Esophagus muscularis mucosa (tissue), 4 donors: ENCODE measurements around the gene GMDS. TPM values are rescaled to one million over a fixed set of nuclear protein-coding genes. Genes with fewer than 3 reads are reported as not detected.

Source experiments
- DNase-seq: peaks from one replicate; pipeline ENCODE4 v3.0.0-alpha.2; 2017; ENCODE audit errors: extremely low spot score
- H3K27ac ChIP-seq, 4 donors: fragments of 200-600 bp; sonication (generic); replicated peaks in 1 of 4; 1 replicate in 3 of 4; 2 replicates in 1 of 4; pipeline ENCODE4 v1.5.1; 2016 to 2019; ENCODE audit warnings: mild to moderate bottlenecking in 1 of 4
- H3K27me3 ChIP-seq, 4 donors: fragments of 200-600 bp; sonication (generic); one replicate each; pipeline versions ENCODE4 v1.5.1 to v1.6.0; 2016 to 2019
- H3K36me3 ChIP-seq, 4 donors: fragments of 200-600 bp; sonication (generic); one replicate each; pipeline ENCODE4 v1.5.1; 2016 to 2019
- H3K4me1 ChIP-seq, 4 donors: fragments of 200-600 bp; sonication (generic); one replicate each; pipeline ENCODE4 v1.5.1; 2016 to 2019
- H3K4me3 ChIP-seq, 4 donors: fragments of 200-600 bp; sonication (generic); 1 replicate in 2 of 4; 2 replicates in 2 of 4; pipeline ENCODE4 v1.5.1; 2016 to 2019; ENCODE audit warnings: mild to moderate bottlenecking in 4 of 4, moderate library complexity in 1 of 4
- H3K9me3 ChIP-seq, 4 donors: fragments of 200-600 bp; sonication (generic); 1 replicate in 3 of 4; 2 replicates in 1 of 4; pipeline ENCODE4 v1.5.1; 2016 to 2019
- CTCF ChIP-seq, 3 experiments: fragments of 200-600 bp in 2 of 3; fragments of 450-650 bp in 1 of 3; sonication (generic) in 2 of 3; IDR thresholded peaks; one replicate each; pipeline ENCODE4 v1.5.1; 2017 to 2019; ENCODE audit warnings: antibody characterized with exemption in 3 of 3, mild to moderate bottlenecking in 2 of 3, moderate library complexity in 1 of 3
- EP300 ChIP-seq: sonication (generic); formaldehyde crosslinking; IDR thresholded peaks from one replicate; pipeline ENCODE4 v1.6.1; 2017; ENCODE audit warnings: antibody characterized with exemption
- POLR2A ChIP-seq: fragments of 450-650 bp; IDR thresholded peaks from one replicate; pipeline ENCODE4 v1.6.1; 2017; ENCODE audit warnings: antibody characterized with exemption, moderate library complexity, mild to moderate bottlenecking, low read depth
- POLR2AphosphoS5 ChIP-seq, 2 donors: sonication (generic); formaldehyde crosslinking; IDR thresholded peaks; one replicate each; pipeline ENCODE4 v1.6.1; 2017; ENCODE audit warnings: antibody characterized with exemption in 2 of 2
- WGBS: methylation state at CpG from one replicate; pipeline ENCODE4 v1.1.5; 2018; 5-methylcytosine and 5-hydroxymethylcytosine counted together
- intact Hi-C: fragments of 100-400 bp; cut with DNase I; formaldehyde crosslinking; loops from one replicate; pipeline ENCODE4 v1.15.1; 2023
- total RNA-seq, 4 donors: library from RNA; depleted of rRNA; stranded (reverse); fragments of >200 nt; gene quantifications; one replicate each; pipeline versions ENCODE4 v1.1.0 to v1.2.1, GENCODE V29; 2016

The GMDS gene
- total RNA-seq, 4 donors from 2014 or later = 3.6 to 14.1 (median 6.0) TPM

GRCh38 chr6:2254747-2255146, 9.3 kb upstream of the GMDS start:
- 100% methylated on average over 1 of the region's 3 CpGs for WGBS

GRCh38 chr6:2249126-2249525, 3.7 kb upstream of the GMDS start:
- peaks cover 14 to 22% (median 20%) of the 10 kb centered on the region in 4 donors for H3K4me1 ChIP-seq
- 96% methylated on average over 7 of the region's 7 CpGs for WGBS
- H3K27ac ChIP-seq = no peak overlapping the region
- TF ChIP-seq POLR2AphosphoS5 (IDR thresholded peaks at IDR 0.05) (no peak), CTCF (IDR thresholded peaks at IDR 0.05) (no peak), POLR2A (no peak), EP300 (no peak)
- H3K36me3 ChIP-seq = peaks cover 0 to 45% (median 25%) of the 10 kb centered on the region in 4 donors
- no peaks in the 10 kb centered on the region for H3K9me3 ChIP-seq
- H3K4me3 ChIP-seq = no peak overlapping the region
- no peaks in the 10 kb centered on the region for H3K27me3 ChIP-seq
- intact Hi-C loops = loop anchor here (5.0 kb wide), 1 partner anchor 647 kb away; no protein-coding TSS in a partner anchor
- DNase-seq = peak; percentile 53

More at GRCh38 chr6:2254747-2255146, 9.3 kb upstream of the GMDS start:
- Histone ChIP-seq H3K4me3 (no peak overlapping the region), H3K9me3 (peaks cover 0 to 9% (median 4%) of the 10 kb centered on the region in 4 donors), H3K27ac (no peak overlapping the region), H3K27me3 (no peaks in the 10 kb centered on the region), H3K36me3 (peaks cover 0 to 56% (median 21%) of the 10 kb centered on the region in 4 donors), H3K4me1 (no peaks in the 10 kb centered on the region)
- TF ChIP-seq POLR2AphosphoS5 (IDR thresholded peaks at IDR 0.05) = no peak
- peak; percentile 8 for DNase-seq
- intact Hi-C loops = no loop called here

- Histone ChIP-seq H3K27me3 (no peaks in the 10 kb centered on the region), H3K4me1 (peaks cover 14 to 24% (median 22%) of the 10 kb centered on the region in 4 donors), H3K36me3 (peaks cover 0 to 32% (median 17%) of the 10 kb centered on the region in 4 donors), H3K27ac (no peak overlapping the region), H3K4me3 (no peak overlapping the region), H3K9me3 (no peaks in the 10 kb centered on the region)
- 93% methylated on average over 5 of the region's 5 CpGs for WGBS
- TF ChIP-seq POLR2AphosphoS5 (IDR thresholded peaks at IDR 0.05) (no peak), EP300 (no peak), CTCF (IDR thresholded peaks at IDR 0.05) (no peak), POLR2A (no peak)
- peak; percentile 47 for DNase-seq
- intact Hi-C loops = loop anchor here (5.0 kb wide), 1 partner anchor 645 kb away; no protein-coding TSS in a partner anchor
Measured at GRCh38 chr6:2247664-2248063, 2.3 kb upstream of the GMDS start.

- no peaks in the 10 kb centered on the region for H3K27me3 ChIP-seq
- DNase-seq = peak; percentile 92
- peaks cover 14 to 24% (median 22%) of the 10 kb centered on the region in 4 donors for H3K4me1 ChIP-seq
- WGBS = 18% methylated on average over 31 of the region's 31 CpGs
- H3K9me3 ChIP-seq = no peaks in the 10 kb centered on the region
- H3K36me3 ChIP-seq = peaks cover 0 to 22% (median 14%) of the 10 kb centered on the region in 4 donors
- no peak for TF ChIP-seq CTCF (IDR thresholded peaks at IDR 0.05)
- TF ChIP-seq EP300 = no peak
- peak in 1 of 2 donors; percentile 54 for TF ChIP-seq POLR2AphosphoS5 (IDR thresholded peaks at IDR 0.05)
- TF ChIP-seq POLR2A = no peak
- H3K4me3 ChIP-seq = peak overlapping the region; percentile 80 to 98 (median 86)
- intact Hi-C loops = loop anchor here (2.0 to 5.0 kb wide), 2 partner anchors 389 to 644 kb away; no protein-coding TSS in a partner anchor
- peak overlapping the region; percentile 84 to 91 (median 89) for H3K27ac ChIP-seq
Measured at GRCh38 chr6:2245877-2246863, 765 bp upstream of the GMDS start.
